T-helper 2 cell treated with Interferon-gamma antibody and Interleukin-4, amounts not matched to agents 100 ng/mL and 5 ng/mL, for 36 hours (primary cell): ENCODE data around the gene HSPB7. TPM values are rescaled to one million over a fixed set of nuclear protein-coding genes. Genes with fewer than 3 reads are reported as not detected.
"Not testable (repeated sequence)": the region's sequence is repeated elsewhere in the genome, so short reads cannot be mapped to it uniquely, and the experiment has no call there.

Source experiments
- intact Hi-C: fragments of 100-400 bp; cut with micrococcal nuclease; formaldehyde crosslinking; loops from one replicate; pipeline ENCODE4 v1.15.1; 2023
- total RNA-seq: library from RNA; stranded (reverse); gene quantifications from 2 replicates; pipeline ENCODE4 v1.2.3, GENCODE V29; 2022

The HSPB7 gene
- not detected in 2 replicates for total RNA-seq

GRCh38 chr1:16017461-16018303, at the start of gene HSPB7:
TSS of gene HSPB7 (minus strand) at chr1:16018043. CDS start at chr1:16017963, 80 bp downstream.
- intact Hi-C loops, result no loop called here

GRCh38 chr1:16067127-16067768, 49.4 kb upstream of the HSPB7 start:
- intact Hi-C loops, result no loop called here

- intact Hi-C loops, result no loop called here
Measured at GRCh38 chr1:16066245-16066644, 48.4 kb upstream of the HSPB7 start.

GRCh38 chr1:16065269-16065576, 47.4 kb upstream of the HSPB7 start:
- intact Hi-C loops, result no loop called here

GRCh38 chr1:16064536-16065268, 46.9 kb upstream of the HSPB7 start:
- intact Hi-C loops, result no loop called here

- intact Hi-C loops, result no loop called here
Measured at GRCh38 chr1:16063921-16064320, 46.1 kb upstream of the HSPB7 start.

GRCh38 chr1:16063226-16063829, 45.5 kb upstream of the HSPB7 start:
- intact Hi-C loops, result no loop called here

GRCh38 chr1:16062687-16063075, 44.8 kb upstream of the HSPB7 start:
- intact Hi-C loops, result not testable (repeated sequence)

- intact Hi-C loops, result not testable (repeated sequence)
Measured at GRCh38 chr1:16061989-16062686, 44.3 kb upstream of the HSPB7 start.

GRCh38 chr1:16061266-16061665, 43.4 kb upstream of the HSPB7 start:
- intact Hi-C loops, result no loop called here

- intact Hi-C loops, result not testable (repeated sequence)
Measured at GRCh38 chr1:16058394-16059120, 40.7 kb upstream of the HSPB7 start.

- intact Hi-C loops, result loop anchor here (2.0 kb wide), 1 partner anchor 25 kb away; no protein-coding TSS in a partner anchor
Measured at GRCh38 chr1:16057314-16057915, 39.6 kb upstream of the HSPB7 start.

- intact Hi-C loops, result loop anchor here (1.0 to 2.0 kb wide), 4 partner anchors 24 to 264 kb away; no protein-coding TSS in a partner anchor
Measured at GRCh38 chr1:16056521-16056912, 38.7 kb upstream of the HSPB7 start.

GRCh38 chr1:16055613-16056520, 38.0 kb upstream of the HSPB7 start:
- intact Hi-C loops, result loop anchor here (1.0 to 2.0 kb wide), 4 partner anchors 23 to 264 kb away; no protein-coding TSS in a partner anchor

GRCh38 chr1:16054598-16055540, 37.0 kb upstream of the HSPB7 start:
- intact Hi-C loops, result no loop called here

- intact Hi-C loops, result no loop called here
Measured at GRCh38 chr1:16053781-16054502, 36.1 kb upstream of the HSPB7 start.

- intact Hi-C loops, result not testable (repeated sequence)
Measured at GRCh38 chr1:16051949-16052348, 34.1 kb upstream of the HSPB7 start.
